Measurements from ENCODE around the gene LONP2.

DNA sequence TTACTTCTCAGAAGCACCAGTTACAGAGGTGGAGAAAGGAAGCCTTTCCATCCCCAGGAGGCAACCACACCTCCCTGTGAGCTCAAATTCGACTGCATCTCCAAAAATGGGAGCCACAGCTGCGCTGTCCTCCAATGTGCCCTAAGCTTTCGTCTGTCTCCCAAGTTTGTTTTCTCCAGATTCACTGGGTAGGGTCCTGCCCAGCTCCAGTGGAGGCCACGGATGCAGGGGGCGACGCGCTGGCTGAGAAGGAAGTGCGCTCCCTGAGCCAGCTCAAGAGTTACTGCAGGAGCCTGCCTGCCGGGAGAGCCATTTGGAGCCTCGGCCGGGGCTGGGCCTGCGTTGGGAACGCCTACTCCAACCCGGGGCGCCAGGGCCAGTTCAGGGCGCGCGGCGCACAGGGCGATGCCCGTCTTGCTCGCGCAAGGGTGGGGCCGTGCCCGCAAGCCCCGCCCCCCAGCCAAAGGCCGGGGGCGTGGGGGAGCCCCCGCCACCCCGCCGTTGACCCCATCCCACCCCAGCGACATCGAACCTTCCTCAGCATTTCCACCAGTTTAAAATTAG, 121.6 kb downstream of the LONP2 start:
- TF ChIP-seq EP300 (IDR thresholded peaks at IDR 0.05) (no peak), POLR2AphosphoS5 (IDR thresholded peaks at IDR 0.05) (peak; percentile 91 to 96)
- TF ChIP-seq, protein P1, sequence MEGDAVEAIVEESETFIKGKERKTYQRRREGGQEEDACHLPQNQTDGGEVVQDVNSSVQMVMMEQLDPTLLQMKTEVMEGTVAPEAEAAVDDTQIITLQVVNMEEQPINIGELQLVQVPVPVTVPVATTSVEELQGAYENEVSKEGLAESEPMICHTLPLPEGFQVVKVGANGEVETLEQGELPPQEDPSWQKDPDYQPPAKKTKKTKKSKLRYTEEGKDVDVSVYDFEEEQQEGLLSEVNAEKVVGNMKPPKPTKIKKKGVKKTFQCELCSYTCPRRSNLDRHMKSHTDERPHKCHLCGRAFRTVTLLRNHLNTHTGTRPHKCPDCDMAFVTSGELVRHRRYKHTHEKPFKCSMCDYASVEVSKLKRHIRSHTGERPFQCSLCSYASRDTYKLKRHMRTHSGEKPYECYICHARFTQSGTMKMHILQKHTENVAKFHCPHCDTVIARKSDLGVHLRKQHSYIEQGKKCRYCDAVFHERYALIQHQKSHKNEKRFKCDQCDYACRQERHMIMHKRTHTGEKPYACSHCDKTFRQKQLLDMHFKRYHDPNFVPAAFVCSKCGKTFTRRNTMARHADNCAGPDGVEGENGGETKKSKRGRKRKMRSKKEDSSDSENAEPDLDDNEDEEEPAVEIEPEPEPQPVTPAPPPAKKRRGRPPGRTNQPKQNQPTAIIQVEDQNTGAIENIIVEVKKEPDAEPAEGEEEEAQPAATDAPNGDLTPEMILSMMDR (IDR thresholded peaks at IDR 0.05): peak in 1 of 3 experiments; percentile 14

All from esophagus muscularis mucosa (tissue), 4 donors.